ENCODE data around the gene LTBP2. TPM values are rescaled to one million over a fixed set of nuclear protein-coding genes. Genes with fewer than 3 reads are reported as not detected.

The LTBP2 gene
- total RNA-seq, 1 experiment from 2014 or later, result 0.61 TPM

- Histone ChIP-seq H3K27ac (peak overlapping the region; percentile 30; the same call in 1 of the 2 replicates), H3K36me3 (no peaks in the 10 kb centered on the region), H3K4me1 (peaks cover 36% of the 10 kb centered on the region), H3K27me3 (no peaks in the 10 kb centered on the region), H3K4me3 (no peak overlapping the region), H3K9me3 (replicated peaks) (no peaks in the 10 kb centered on the region)
- peak in 1 of 2 experiments; percentile 29 for DNase-seq
Measured at GRCh38 chr14:74595006-74595735, 16.9 kb downstream of the LTBP2 start.

GRCh38 chr14:74594606-74595005 is 17.4 kb downstream of the LTBP2 start:
- H3K27ac ChIP-seq, result peak overlapping the region; percentile 30; the same call in 1 of the 2 replicates

GRCh38 chr14:74594029-74594428 is 18.0 kb downstream of the LTBP2 start:
- Histone ChIP-seq H3K36me3 (no peaks in the 10 kb centered on the region), H3K27ac (no peak overlapping the region), H3K4me3 (no peak overlapping the region), H3K4me1 (peaks cover 34% of the 10 kb centered on the region), H3K27me3 (no peaks in the 10 kb centered on the region), H3K9me3 (replicated peaks) (no peaks in the 10 kb centered on the region)
- no peak for DNase-seq

More at GRCh38 chr14:74594606-74595005, 17.4 kb downstream of the LTBP2 start:
- no peak overlapping the region for H3K4me3 ChIP-seq
- DNase-seq, result no peak
- H3K4me1 ChIP-seq, result peaks cover 32% of the 10 kb centered on the region
- no peaks in the 10 kb centered on the region for H3K27me3 ChIP-seq
- H3K36me3 ChIP-seq, result no peaks in the 10 kb centered on the region
- no peaks in the 10 kb centered on the region for H3K9me3 ChIP-seq (replicated peaks)

- Histone ChIP-seq H3K4me1 (peaks cover 28% of the 10 kb centered on the region), H3K27me3 (no peaks in the 10 kb centered on the region), H3K4me3 (no peak overlapping the region), H3K36me3 (no peaks in the 10 kb centered on the region), H3K27ac (no peak overlapping the region), H3K9me3 (replicated peaks) (no peaks in the 10 kb centered on the region)
- DNase-seq, result no peak
Measured at GRCh38 chr14:74593241-74593953, 18.6 kb downstream of the LTBP2 start.

- Histone ChIP-seq H3K4me1 (peaks cover 34% of the 10 kb centered on the region), H3K4me3 (no peak overlapping the region), H3K27me3 (no peaks in the 10 kb centered on the region), H3K27ac (no peak overlapping the region), H3K36me3 (no peaks in the 10 kb centered on the region), H3K9me3 (replicated peaks) (no peaks in the 10 kb centered on the region)
- no peak for DNase-seq
Measured at GRCh38 chr14:74592476-74593201, 19.4 kb downstream of the LTBP2 start.

- Histone ChIP-seq H3K4me3 (no peak overlapping the region), H3K36me3 (no peaks in the 10 kb centered on the region), H3K9me3 (replicated peaks) (no peaks in the 10 kb centered on the region), H3K27me3 (no peaks in the 10 kb centered on the region), H3K4me1 (peaks cover 41% of the 10 kb centered on the region), H3K27ac (no peak overlapping the region)
- no peak for DNase-seq
Measured at GRCh38 chr14:74591899-74592298, 20.1 kb downstream of the LTBP2 start.

GRCh38 chr14:74591394-74591793 is 20.6 kb downstream of the LTBP2 start:
- DNase-seq, result no peak
- H3K27ac ChIP-seq, result no peak overlapping the region
- H3K27me3 ChIP-seq, result no peaks in the 10 kb centered on the region
- no peaks in the 10 kb centered on the region for H3K36me3 ChIP-seq
- H3K4me3 ChIP-seq, result no peak overlapping the region
- H3K4me1 ChIP-seq, result peaks cover 46% of the 10 kb centered on the region
- H3K9me3 ChIP-seq (replicated peaks), result no peaks in the 10 kb centered on the region

- Histone ChIP-seq H3K4me1 (peaks cover 42% of the 10 kb centered on the region), H3K27me3 (no peaks in the 10 kb centered on the region), H3K36me3 (no peaks in the 10 kb centered on the region), H3K27ac (no peak overlapping the region), H3K9me3 (replicated peaks) (no peaks in the 10 kb centered on the region), H3K4me3 (no peak overlapping the region)
- no peak for DNase-seq
Measured at GRCh38 chr14:74589291-74589879, 22.7 kb downstream of the LTBP2 start.

GRCh38 chr14:74587363-74587707 is 24.7 kb downstream of the LTBP2 start:
- H3K4me3 ChIP-seq, result no peak overlapping the region
- peaks cover 56% of the 10 kb centered on the region for H3K4me1 ChIP-seq
- no peaks in the 10 kb centered on the region for H3K36me3 ChIP-seq
- no peaks in the 10 kb centered on the region for H3K9me3 ChIP-seq (replicated peaks)
- no peak for DNase-seq
- no peaks in the 10 kb centered on the region for H3K27me3 ChIP-seq
- peak overlapping the region; percentile 53 for H3K27ac ChIP-seq

GRCh38 chr14:74586681-74587362 is 25.2 kb downstream of the LTBP2 start:
- H3K36me3 ChIP-seq, result no peaks in the 10 kb centered on the region
- no peaks in the 10 kb centered on the region for H3K9me3 ChIP-seq (replicated peaks)
- peak; percentile 79 to 87 for DNase-seq
- H3K27ac ChIP-seq, result peak overlapping the region; percentile 53
- H3K27me3 ChIP-seq, result no peaks in the 10 kb centered on the region
- no peak overlapping the region for H3K4me3 ChIP-seq
- peaks cover 59% of the 10 kb centered on the region for H3K4me1 ChIP-seq

- no peak overlapping the region for H3K27ac ChIP-seq
- no peak overlapping the region for H3K4me3 ChIP-seq
- H3K9me3 ChIP-seq (replicated peaks), result no peaks in the 10 kb centered on the region
- no peaks in the 10 kb centered on the region for H3K36me3 ChIP-seq
- no peaks in the 10 kb centered on the region for H3K27me3 ChIP-seq
- DNase-seq, result no peak
- peaks cover 59% of the 10 kb centered on the region for H3K4me1 ChIP-seq
Measured at GRCh38 chr14:74585406-74586335, 26.4 kb downstream of the LTBP2 start.

- Histone ChIP-seq H3K4me3 (no peak overlapping the region), H3K9me3 (replicated peaks) (no peaks in the 10 kb centered on the region), H3K27ac (no peak overlapping the region), H3K4me1 (peaks cover 66% of the 10 kb centered on the region), H3K27me3 (no peaks in the 10 kb centered on the region), H3K36me3 (no peaks in the 10 kb centered on the region)
- DNase-seq, result no peak
Measured at GRCh38 chr14:74584951-74585350, 27.1 kb downstream of the LTBP2 start.

GRCh38 chr14:74583689-74584434 is 28.2 kb downstream of the LTBP2 start:
- peak overlapping the region; percentile 83 for H3K27ac ChIP-seq
- peaks cover 69% of the 10 kb centered on the region for H3K4me1 ChIP-seq
- H3K27me3 ChIP-seq, result no peaks in the 10 kb centered on the region
- no peak overlapping the region for H3K4me3 ChIP-seq
- H3K36me3 ChIP-seq, result no peaks in the 10 kb centered on the region
- DNase-seq, result no peak
- H3K9me3 ChIP-seq (replicated peaks), result no peaks in the 10 kb centered on the region

Data from SJCRH30 (cell line).